ENCODE measurements around the gene LBHD1. TPM values are rescaled to one million over a fixed set of nuclear protein-coding genes. Genes with fewer than 3 reads are reported as not detected.

Gene LBHD1
- total RNA-seq, 1 experiment from 2014 or later = 7.8 TPM

DNA sequence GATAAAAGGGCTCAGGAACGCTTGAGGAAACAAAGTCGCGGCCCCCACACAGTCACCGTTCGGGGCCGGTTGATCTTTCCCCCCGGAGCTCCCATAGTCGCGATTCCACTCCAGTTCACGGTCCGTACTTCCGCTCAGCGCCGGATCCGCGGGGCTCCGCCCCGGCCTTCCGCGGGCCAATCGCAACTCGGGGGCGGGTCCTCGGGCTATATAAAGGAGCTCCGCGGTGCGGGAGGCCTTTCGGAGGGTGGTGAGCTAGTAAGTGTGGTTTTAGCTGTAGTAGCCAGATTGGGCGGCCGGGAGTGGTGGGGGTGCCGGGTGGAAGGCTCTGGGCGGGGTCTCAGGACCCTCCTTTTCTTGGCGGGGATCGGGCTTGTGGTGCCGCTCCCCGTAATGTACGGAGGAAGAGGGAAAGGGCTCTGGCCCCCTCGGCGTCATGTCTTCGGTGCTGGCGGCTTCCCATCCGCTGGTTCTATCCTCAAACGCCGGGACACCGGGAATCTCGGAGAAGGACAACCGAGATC lies 6.9 kb downstream of the LBHD1 start, which contains the start of the genes C11orf98 and CSKMT:
C11orf98 (minus strand) TSS at position 136 of the 524 bp plus-strand sequence; CDS start at position 95, 41 bp downstream.
CSKMT (plus strand) TSS at position 238 of the 524 bp plus-strand sequence. CDS start 568 bp downstream, outside the sequence.
- Histone ChIP-seq H3K4me3 (ENCODE audit: low read depth, low read length, poor library complexity, severe bottlenecking) (peak within 1 kb of the TSS; percentile 91), H3K36me3 (ENCODE audit: insufficient read depth, low read length, poor library complexity, severe bottlenecking) (peaks cover 44% of the 10 kb centered on the region), H3K9me3 (ENCODE audit: low read depth, low read length, poor library complexity, severe bottlenecking) (no peaks in the 10 kb centered on the region), H3K27ac (ENCODE audit: low read depth, low read length, poor library complexity, severe bottlenecking) (peak within 1 kb of the TSS; percentile 88), H3K4me1 (ENCODE audit: insufficient read depth, low read length, poor library complexity, severe bottlenecking) (peaks cover 15% of the 10 kb centered on the region), H3K27me3 (replicated peaks; ENCODE audit: insufficient read depth, low read depth, low read length, poor library complexity) (no peaks in the 10 kb centered on the region)
- ChIA-PET CTCF (interaction anchor here (0.5 to 1.1 kb wide), 2 partner anchors 24 to 270 kb away, joined by 3 to 8 read pairs; no protein-coding TSS in a partner anchor), POLR2A (ENCODE audit: low non-redundant PET) (interaction anchor here (0.5 to 1.8 kb wide), 16 partner anchors 8 to 325 kb away, joined by 3 to 17 read pairs (median 5); partner anchors contain the start of genes EEF1G, HNRNPUL2, INTS5 and TUT1)
- intact Hi-C loops (cut with micrococcal nuclease; ENCODE audit: unreplicated experiment) = loop anchor here (1.0 kb wide), 1 partner anchor 14 kb away; the partner anchor contains the start of gene UBXN1
- DNase-seq (ENCODE audit: low spot score) = peak; percentile 97
- TSS peak; percentile 78 for BruUV-seq (replicated peaks)
- TF ChIP-seq, protein P1, sequence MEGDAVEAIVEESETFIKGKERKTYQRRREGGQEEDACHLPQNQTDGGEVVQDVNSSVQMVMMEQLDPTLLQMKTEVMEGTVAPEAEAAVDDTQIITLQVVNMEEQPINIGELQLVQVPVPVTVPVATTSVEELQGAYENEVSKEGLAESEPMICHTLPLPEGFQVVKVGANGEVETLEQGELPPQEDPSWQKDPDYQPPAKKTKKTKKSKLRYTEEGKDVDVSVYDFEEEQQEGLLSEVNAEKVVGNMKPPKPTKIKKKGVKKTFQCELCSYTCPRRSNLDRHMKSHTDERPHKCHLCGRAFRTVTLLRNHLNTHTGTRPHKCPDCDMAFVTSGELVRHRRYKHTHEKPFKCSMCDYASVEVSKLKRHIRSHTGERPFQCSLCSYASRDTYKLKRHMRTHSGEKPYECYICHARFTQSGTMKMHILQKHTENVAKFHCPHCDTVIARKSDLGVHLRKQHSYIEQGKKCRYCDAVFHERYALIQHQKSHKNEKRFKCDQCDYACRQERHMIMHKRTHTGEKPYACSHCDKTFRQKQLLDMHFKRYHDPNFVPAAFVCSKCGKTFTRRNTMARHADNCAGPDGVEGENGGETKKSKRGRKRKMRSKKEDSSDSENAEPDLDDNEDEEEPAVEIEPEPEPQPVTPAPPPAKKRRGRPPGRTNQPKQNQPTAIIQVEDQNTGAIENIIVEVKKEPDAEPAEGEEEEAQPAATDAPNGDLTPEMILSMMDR (conservative IDR thresholded peaks at IDR 0.05; ENCODE audit: low read depth, low read length) = no peak
- TF ChIP-seq EZH2 (IDR thresholded peaks at IDR 0.05; ENCODE audit: borderline replicate concordance, low read depth, low read length, poor library complexity, severe bottlenecking) = no peak

DNA sequence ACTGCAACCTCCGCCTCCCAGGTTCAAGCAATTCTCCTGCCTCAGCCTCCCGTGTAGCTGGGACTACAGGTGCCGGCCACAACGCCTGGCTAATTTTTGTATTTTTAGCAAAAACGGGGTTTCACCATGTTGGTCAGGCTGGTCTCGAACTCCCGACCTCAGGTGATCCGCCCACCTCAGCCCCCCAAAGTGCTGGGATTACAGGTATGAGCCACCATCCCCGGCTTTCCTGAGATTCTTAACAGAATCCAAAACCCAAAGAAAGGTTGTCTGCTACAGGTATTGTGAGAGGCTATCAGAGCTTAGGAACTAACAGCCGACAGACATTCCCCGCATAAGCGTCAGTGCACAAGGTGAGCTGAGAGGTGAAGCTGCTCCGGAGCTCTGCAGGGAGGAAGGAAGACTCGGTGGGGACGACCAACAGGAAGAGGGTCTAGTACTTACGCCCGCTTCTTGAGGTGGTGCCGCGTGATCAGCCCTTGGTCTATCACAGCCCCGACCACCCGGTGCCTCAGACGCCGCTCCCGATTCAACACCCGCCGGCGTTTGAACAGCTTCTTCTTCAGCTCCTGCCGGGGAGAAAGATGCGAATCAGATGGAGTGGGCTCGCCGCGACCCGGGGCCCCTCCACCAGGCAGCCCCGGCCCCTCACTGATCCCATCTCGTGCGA lies 7.5 kb downstream of the LBHD1 start:
- peak; percentile 83 for DNase-seq (ENCODE audit: low spot score)
- H3K27ac ChIP-seq (ENCODE audit: low read depth, low read length, poor library complexity, severe bottlenecking) = peak overlapping the region; percentile 88
- H3K36me3 ChIP-seq (ENCODE audit: insufficient read depth, low read length, poor library complexity, severe bottlenecking) = peaks cover 44% of the 10 kb centered on the region
- intact Hi-C loops (cut with micrococcal nuclease; ENCODE audit: unreplicated experiment) = loop anchor here (1.0 kb wide), 1 partner anchor 15 kb away; the partner anchor contains the start of gene UBXN1
- BruUV-seq (replicated peaks) = TSS peak; percentile 56
- H3K4me3 ChIP-seq (ENCODE audit: low read depth, low read length, poor library complexity, severe bottlenecking) = peak overlapping the region; percentile 91
- ChIA-PET CTCF (interaction anchor here (0.5 to 1.1 kb wide), 2 partner anchors 24 to 270 kb away, joined by 3 to 8 read pairs; no protein-coding TSS in a partner anchor), POLR2A (ENCODE audit: low non-redundant PET) (interaction anchor here (0.5 to 1.8 kb wide), 14 partner anchors 8 to 257 kb away, joined by 3 to 17 read pairs (median 5); partner anchors contain the start of genes EEF1G, HNRNPUL2, INTS5 and TUT1)
- H3K4me1 ChIP-seq (ENCODE audit: insufficient read depth, low read length, poor library complexity, severe bottlenecking) = peaks cover 15% of the 10 kb centered on the region
- no peak for TF ChIP-seq EZH2 (IDR thresholded peaks at IDR 0.05; ENCODE audit: borderline replicate concordance, low read depth, low read length, poor library complexity, severe bottlenecking)
- TF ChIP-seq, protein P1 (conservative IDR thresholded peaks at IDR 0.05; ENCODE audit: low read depth, low read length) = no peak
- no peaks in the 10 kb centered on the region for H3K9me3 ChIP-seq (ENCODE audit: low read depth, low read length, poor library complexity, severe bottlenecking)
- H3K27me3 ChIP-seq (replicated peaks; ENCODE audit: insufficient read depth, low read depth, low read length, poor library complexity) = no peaks in the 10 kb centered on the region

DNA sequence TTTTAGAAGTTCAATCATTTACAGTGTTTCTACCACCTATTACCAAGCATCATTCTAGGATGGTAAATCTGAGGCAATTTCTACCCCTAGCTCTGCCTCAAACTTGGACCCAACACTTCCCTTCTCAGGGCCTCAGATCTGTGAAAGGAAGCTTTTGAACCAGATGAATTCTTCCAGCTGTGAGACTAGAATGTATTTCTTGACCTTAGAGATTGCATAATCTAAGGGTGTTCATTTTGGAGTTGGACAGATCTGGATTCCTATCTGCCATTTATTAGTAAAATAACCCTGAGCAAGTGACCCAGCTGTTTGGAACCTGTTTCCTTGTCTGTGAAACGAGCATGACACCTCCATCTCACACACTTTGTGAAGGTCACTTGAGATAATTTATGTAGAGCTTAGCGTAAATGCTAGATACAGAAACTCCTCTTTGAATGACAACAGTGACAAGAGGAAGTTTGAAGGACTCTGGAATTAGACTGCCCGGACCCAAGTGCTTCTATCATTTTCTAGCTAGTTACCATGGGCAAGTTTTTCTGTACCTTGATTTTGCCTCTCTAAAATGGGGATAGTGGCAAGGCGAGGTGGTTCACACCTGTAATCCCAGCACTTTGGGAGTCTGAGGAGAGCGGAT lies 15.2 kb downstream of the LBHD1 start:
- H3K9me3 ChIP-seq (ENCODE audit: low read depth, low read length, poor library complexity, severe bottlenecking) = no peaks in the 10 kb centered on the region

More for the DNA sequence above, 15.2 kb downstream of the LBHD1 start:
- no peaks in the 10 kb centered on the region for H3K27me3 ChIP-seq (replicated peaks; ENCODE audit: insufficient read depth, low read depth, low read length, poor library complexity)
- ChIA-PET CTCF (no interaction called here), POLR2A (ENCODE audit: low non-redundant PET) (interaction anchor here (1.4 kb wide), 1 partner anchor 8 kb away, joined by 5 read pairs; the partner anchor contains the start of genes C11orf98 and CSKMT)
- intact Hi-C loops (cut with micrococcal nuclease; ENCODE audit: unreplicated experiment) = no loop called here
- peaks cover 8% of the 10 kb centered on the region for H3K36me3 ChIP-seq (ENCODE audit: insufficient read depth, low read length, poor library complexity, severe bottlenecking)
- H3K4me3 ChIP-seq (ENCODE audit: low read depth, low read length, poor library complexity, severe bottlenecking) = no peak overlapping the region
- H3K27ac ChIP-seq (ENCODE audit: low read depth, low read length, poor library complexity, severe bottlenecking) = no peak overlapping the region
- no TSS peak for BruUV-seq (replicated peaks)
- H3K4me1 ChIP-seq (ENCODE audit: insufficient read depth, low read length, poor library complexity, severe bottlenecking) = peaks cover 6% of the 10 kb centered on the region
- TF ChIP-seq, protein P1 (conservative IDR thresholded peaks at IDR 0.05; ENCODE audit: low read depth, low read length) = no peak
- no peak for TF ChIP-seq EZH2 (IDR thresholded peaks at IDR 0.05; ENCODE audit: borderline replicate concordance, low read depth, low read length, poor library complexity, severe bottlenecking)
- DNase-seq (ENCODE audit: low spot score) = no peak
